SH-SY5Y (cell line): Measurements from ENCODE around the gene NUP93.

ENCODE experiments used
- GATA2 ChIP-seq: IDR thresholded peaks from 2 replicates; pipeline ENCODE4 v1.6.1; 2011; ENCODE audit warnings: mild to moderate bottlenecking, low read depth, low read length
- GATA3 ChIP-seq: IDR thresholded peaks from 2 replicates; pipeline ENCODE4 v1.6.1; 2011; ENCODE audit warnings: low read depth, mild to moderate bottlenecking, low read length, moderate library complexity

DNA sequence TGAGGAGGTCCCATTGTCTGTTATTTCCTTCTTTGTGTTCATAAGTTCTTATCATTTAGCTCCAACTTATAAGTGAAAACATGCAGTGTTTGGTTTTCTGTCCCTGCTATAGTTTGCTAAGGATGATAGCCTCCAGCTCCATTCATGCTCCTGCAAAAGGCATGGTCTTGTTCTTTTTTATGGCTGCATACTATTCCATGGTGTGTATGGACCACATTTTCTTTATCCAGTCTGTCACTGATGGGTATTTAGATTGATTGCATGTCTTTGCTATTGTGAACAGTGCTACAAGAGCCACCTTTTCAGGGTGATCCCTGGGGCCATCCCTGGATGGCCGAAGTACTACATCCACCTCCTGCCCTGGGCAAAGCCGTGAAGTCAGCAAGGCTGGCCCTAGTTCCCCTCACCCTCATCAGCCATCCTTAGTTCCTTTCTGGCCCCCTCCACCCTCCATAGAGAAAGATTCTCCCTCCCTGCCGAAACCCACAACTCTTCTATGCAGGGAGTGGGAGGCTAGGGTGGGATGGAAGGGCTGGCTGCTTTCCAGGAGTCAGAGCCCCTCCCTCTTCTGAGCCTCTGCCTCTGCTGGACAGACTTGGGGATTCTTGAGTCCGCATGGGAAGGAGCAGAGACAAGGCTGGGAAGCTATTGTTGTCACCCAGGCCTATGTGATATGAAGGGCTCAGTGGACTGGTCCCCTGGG is 39.4 kb upstream of the NUP93 start:
- TF ChIP-seq GATA2 = no peak
- no peak for TF ChIP-seq GATA3
